HG03457 (cell line): Measurements from ENCODE around the gene VAV1.
"Not testable (repeated sequence)": the region's sequence is repeated elsewhere in the genome, so short reads cannot be mapped to it uniquely, and the experiment has no call there.

Source experiments
- ATAC-seq: cut with Tn5 transposase; IDR thresholded peaks from one replicate; pipeline ENCODE4 v1.9.1; 2021; ENCODE audit warnings: moderate number of reproducible peaks; ENCODE audit not compliant: unreplicated experiment

The VAV1 gene

DNA sequence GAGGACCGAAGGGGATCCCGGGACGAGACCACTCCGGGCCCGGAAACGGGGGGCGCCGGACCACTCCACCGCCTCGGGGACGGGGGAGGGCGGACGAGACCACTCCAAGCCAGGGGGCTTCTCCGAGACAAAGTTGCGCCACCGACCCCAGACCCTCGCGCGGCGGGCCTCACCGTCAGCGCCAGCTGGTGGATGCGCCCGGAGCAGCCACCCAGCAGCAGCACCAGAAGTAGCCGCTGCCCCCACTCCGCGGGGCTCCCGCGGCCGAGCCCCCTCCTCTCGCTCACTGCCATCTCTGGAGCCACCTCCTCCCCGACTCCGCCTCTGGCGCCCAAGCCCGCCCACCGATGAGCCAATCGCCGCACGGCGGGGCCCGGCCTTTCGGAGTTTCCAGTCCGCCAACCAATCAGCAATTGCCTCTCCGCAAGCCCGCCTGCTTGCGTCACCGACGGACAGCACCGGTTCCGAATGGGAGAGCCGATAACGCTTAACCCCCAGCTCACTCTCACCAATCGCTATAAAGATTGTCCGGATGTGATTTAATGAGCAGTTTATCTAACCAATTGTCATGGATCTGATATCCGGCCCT lies 35.1 kb upstream of the VAV1 start, which contains the start of gene GPR108:
TSS of gene GPR108 (minus strand) at position 297 of the 589 bp plus-strand sequence. CDS start at position 293, 4 bp downstream.
- ATAC-seq, result peak; percentile 43

DNA sequence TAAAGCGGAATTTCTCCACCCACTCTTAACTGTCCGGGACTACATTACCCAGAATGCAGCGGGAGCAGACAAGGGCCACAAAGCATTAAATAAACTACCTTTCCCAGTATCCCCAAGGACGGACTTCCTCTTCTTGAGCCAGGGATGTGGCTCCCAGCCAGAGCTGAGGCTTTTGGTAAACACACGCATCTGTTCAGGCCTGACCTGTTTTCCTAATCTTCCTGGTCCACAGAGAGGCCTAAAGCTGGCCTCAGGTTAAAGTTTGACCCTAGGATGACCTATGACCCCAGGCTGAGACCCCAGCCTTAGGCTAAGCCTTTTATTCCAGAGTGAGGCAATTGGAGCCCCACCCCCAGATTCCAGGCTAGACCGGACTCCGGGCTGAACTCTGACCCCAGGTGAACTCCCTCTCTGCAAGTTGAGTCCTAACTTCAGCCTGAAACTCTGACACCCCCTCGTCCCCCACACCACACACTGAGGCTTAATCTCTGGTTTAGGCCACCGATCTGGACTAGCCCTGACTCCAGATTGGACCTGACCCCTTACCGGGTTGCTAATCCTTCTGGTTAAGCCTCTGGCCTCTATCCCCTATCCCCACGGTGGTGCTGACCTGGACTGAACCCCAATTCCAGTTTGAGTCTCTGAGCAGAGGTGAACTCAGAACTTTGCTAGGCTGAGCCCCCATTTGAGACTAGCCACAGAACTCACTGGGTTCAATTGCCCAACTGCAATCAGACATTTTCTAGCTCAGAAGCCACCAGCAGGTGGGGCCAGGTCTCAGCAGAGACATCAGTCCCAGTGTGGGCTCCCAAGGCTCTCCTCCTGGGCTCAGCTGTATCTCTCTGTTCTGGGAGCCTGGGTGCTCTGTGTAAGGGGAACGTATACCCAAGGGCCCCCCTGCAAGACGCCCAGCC lies 34.4 kb upstream of the VAV1 start:
- no peak for ATAC-seq

DNA sequence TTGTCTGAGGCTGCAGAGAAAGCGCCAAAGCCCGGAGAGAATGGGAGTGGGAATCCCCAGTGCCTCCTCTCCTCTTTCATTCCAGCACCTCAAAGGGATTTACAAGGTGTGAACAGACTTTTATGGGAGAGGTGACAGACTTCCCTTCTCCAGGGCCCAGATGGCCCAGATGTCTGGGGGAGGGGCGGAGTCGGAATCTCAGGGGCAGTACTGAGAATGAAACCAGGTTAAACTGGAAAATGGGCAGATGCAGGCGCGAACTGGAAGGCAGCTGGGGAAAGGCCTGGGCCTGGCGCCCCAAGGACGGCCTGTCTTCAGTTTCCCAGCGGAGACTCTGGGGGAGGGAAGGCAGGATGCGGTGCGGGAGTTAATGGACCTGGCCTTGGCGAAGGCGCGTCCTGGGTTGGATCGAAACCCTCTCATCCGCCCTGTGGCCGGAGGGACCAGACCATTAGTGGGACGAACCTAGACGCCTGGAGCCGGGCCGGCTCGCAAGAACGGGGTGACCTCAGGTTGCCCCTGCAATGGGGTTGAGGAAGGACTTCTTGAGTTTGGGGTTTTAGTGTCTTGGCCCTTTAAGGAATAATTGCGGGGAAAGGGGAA lies 33.6 kb upstream of the VAV1 start:
- no peak for ATAC-seq

DNA sequence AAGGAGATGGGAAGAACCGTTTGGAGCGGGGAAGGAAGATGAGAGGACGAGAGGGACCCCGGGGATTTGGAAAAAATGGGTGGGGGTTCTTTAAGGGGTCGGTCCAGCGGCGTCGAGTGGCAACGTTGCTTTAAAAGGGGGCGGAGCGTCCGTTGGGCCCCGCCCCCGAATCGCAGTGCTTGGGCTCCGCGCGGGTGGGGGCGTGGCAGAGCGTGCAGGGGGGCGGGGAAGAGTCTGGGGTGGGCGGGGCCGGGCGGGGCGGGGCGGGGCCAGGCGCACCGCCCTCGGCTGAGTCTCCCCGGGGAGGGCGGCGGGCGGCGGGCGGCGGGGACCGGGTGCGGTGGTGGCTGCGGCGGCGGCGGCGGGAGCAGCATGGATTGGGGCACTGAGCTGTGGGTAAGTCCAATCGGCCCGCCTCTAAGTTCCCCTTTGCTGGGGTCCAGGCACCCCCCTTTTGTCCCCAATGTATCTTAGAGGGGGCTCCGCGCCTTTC lies 33.1 kb upstream of the VAV1 start, which contains the start of gene TRIP10:
TSS of gene TRIP10 (plus strand) at position 291 of the 493 bp plus-strand sequence. CDS start at position 373, 82 bp downstream.
- no peak for ATAC-seq

- no peak for ATAC-seq
Observed at GRCh38 chr19:6739883-6740588, 32.5 kb upstream of the VAV1 start.

DNA sequence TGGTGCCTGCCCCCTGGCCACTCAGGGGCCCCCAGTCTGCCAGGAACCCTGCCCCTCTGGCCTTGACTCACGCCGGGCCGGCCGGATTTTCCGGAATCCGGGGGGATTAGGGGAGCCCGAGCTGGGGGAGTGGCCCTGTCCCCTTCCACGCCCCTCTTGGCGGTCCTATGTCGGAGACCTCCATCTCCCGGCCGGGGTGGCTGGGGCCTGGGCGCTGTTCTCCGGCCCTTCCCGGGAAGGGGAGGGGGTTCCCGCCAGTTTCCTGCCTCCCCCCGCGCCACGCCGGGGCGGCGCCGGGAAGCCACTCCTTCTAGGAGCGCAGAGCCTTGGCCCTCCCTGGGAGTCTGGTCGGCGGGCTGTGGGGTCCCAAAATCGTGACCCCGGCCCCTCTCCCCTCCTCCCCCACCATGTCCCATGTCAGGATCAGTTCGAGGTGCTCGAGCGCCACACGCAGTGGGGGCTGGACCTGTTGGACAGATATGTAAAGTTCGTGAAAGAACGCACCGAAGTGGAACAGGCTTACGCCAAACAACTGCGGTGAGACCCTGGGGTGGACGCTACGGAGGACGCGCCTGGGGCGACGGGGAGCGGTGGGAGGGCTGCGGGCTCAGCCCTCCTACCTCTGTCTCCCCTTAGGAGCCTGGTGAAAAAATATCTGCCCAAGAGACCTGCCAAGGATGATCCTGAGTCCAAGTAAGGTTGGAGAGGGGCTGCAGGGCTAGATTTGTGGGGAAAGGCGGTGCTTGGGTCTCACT lies 31.7 kb upstream of the VAV1 start:
- ATAC-seq, result no peak

- ATAC-seq, result no peak
Observed at GRCh38 chr19:6743066-6743465, 29.4 kb upstream of the VAV1 start.

DNA sequence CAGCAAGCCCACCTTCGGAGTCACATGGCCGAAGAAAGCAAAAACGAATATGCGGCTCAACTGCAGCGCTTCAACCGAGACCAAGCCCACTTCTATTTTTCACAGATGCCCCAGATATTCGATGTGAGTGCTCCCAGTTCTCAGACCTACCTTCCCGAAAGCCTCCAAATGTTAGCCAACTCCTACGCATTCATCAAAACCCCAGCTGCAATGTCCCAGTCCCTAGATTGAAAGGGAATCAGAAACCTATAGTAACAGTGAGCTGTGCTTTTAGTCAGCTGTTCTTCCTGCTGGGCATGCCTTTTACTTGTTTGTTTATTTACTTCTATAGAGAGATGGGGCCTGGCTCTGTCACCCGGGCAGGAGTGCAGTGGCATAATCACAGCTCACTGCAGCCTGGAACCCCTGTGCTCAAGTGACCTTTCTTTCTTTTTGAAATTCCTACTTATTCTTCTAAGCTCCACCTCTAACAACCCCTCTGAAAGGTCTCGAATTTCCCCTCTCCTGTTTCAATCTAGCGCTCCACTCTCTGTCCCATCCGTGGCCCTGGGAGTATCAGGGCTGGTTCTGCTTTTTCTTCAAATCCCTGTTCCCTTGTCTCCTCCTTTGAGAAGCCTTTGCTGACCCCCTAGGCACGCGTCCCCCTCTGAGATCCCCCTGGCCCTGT lies 28.7 kb upstream of the VAV1 start:
- ATAC-seq, result no peak

DNA sequence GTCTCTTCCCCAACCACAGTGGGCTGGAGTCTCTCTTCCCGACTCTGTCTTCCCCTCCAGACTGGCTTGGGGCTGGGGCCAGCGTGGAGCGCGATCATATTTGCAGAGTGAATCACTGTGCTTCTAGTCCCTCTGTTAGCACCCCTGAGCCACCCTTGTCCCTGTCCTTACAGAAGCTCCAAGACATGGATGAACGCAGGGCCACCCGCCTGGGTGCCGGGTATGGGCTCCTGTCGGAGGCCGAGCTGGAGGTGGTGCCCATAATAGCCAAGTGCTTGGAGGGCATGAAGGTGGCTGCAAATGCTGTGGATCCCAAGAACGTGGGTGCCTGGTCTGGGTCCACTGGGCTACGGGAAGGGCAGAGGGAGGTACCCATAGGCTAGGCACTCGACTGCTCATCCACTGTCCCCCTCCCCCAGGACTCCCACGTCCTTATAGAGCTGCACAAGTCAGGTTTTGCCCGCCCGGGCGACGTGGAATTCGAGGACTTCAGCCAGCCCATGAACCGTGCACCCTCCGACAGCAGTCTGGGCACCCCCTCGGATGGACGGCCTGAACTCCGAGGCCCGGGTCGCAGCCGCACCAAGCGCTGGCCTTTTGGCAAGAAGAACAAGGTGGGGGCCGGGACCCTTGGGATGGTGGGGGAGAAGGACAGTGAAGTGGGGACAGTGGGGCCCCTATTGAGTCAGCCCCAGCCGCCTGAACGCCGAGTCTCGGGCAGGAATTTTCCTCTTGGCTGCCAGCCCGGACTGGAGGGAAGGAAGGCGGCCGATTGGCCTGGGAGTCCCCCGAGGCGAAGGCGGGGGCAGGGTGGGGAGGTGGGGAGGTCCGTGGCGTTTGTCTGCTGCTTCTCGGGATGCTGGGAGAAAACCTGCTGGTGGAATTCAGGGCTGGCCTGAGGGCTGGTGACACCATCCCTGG lies 27.9 kb upstream of the VAV1 start:
- ATAC-seq, result no peak

GRCh38 chr19:6745965-6746364 lies 26.5 kb upstream of the VAV1 start:
- ATAC-seq, result no peak

DNA sequence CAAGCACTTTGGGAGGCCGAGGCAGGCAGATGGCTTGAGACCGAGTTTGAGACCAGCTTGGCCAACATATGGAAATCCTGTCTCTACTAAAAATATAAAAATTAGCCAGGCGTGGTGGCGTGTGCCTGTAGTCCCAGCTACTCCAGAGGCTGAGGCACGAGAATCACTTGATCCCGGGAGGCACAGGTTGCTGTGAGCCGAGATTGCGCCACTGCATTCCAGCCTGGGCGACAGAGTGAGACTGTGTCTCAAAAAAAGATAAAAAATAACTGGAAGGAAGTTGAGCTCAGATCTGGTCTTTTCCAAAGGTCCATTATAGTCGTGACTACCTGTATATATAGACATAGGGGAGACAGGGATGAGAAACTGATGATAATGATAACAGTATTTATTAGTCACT lies 24.0 kb upstream of the VAV1 start:
- not testable (repeated sequence) for ATAC-seq

DNA sequence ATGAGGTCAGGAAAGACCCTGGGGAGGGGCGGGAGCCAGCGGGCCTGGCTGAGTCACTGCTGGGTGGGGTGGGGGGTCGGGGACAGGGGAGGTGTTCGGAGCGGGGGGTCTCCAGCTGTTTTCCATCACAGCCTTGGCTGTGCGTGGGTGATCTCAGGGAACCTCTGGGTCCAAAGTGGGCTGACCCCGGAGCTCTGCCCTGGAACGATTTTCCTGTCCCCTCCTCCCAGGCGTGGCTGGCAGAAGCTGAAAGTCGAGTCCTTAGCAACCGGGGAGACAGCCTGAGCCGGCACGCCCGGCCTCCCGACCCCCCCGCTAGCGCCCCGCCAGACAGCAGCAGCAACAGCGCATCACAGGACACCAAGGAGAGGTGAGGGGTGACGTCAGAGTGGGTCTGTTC lies 22.4 kb upstream of the VAV1 start:
- ATAC-seq, result no peak

GRCh38 chr19:6751189-6751588 lies 21.3 kb upstream of the VAV1 start:
- ATAC-seq, result no peak

GRCh38 chr19:6752256-6753177 lies 20.0 kb upstream of the VAV1 start:
- no peak for ATAC-seq

DNA sequence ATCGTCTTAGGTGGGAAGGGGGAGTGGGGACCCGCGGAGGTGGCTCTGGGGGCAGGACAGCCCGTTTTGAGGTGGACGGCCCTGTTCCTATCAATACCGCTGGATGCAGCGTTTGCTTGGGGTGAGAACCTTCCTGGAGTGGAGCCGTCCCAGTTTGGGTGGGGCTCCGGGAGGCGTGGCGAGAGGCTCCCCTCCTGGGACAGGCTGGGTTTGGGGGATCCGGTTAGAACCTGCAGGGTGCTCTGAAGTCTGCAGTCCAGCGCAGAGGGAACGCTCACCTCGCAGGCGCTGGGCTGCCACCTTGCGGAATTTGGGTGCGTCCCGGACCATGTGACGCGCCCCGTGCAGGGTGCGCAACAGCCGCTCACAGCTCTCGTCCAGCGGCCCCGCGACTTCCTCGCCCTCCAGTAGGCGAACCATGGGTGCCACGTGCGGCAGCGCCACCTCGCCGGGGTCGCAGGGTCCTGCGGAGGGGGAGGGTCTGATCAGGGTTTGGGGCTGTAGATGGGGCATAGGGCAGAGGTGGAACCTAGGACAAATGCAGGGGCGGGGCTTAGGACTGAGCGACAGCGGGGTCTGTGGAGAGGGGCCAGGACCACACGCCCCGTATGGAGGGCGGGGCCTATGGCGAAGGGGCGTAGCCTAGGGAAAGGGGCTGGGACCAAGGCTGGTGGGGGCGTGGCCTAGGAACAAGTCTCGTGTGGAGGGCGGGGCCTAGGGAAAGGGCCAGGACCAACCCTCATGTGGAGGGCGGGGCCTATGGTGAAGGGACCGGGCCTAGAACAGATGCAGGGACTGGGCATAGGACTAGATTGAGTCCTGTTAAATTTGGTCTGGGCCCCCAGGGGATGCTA lies 19.1 kb upstream of the VAV1 start:
- ATAC-seq, result no peak

DNA sequence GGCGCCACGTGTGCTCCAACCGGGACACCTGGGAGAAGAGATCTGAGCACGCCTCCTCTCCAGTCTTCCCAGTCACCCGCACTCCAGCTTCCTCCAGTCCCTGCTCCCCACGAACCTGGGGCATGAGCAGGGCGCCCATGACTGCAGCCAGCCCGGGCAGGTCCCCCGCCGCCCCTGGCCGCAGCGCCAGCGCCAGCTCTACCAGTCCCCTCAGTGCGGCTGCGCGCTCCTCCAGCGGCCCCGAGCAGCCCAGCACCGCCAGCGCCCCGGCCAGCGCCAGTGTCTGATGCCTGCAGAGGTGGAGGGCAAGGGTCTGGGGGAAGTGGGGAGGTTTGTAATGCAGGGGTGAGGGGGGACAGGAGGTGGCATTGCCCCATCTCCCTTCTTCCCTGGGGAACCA lies 18.4 kb upstream of the VAV1 start:
- no peak for ATAC-seq
